ENCODE results near the gene CPT1A.

DNA sequence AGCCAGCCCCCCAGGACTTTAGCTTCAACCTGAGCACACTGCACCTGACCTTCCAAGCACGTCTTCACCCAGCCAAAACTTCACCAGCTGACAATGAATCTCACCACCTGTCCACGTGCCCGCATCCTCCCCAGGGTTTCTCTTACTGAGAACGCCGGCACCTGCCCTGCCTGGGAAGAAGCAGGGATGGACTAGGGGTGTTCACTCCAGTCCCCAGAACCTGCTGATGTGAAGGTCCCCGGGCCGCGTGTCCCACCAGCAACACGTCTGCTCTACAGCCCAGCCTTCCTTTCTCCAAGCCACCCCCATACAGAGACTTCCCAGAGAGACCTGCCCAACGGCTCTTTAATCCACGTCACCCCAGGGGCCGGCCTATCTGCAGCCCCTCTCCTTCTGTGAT lies 12.8 kb downstream of the CPT1A start:
- TF ChIP-seq GATA3 (IDR thresholded peaks at IDR 0.05; ENCODE audit: low read depth, low read length): no peak
- TF ChIP-seq GATA2 (IDR thresholded peaks at IDR 0.05; ENCODE audit: low read depth, low read length): no peak

Data from SH-SY5Y (cell line).